H1 (cell line): Measurements from ENCODE around the gene USP49. TPM values are rescaled to one million over a fixed set of nuclear protein-coding genes. Genes with fewer than 3 reads are reported as not detected.

Experiments
- CHD1 ChIP-seq: IDR thresholded peaks from 2 replicates; pipeline ENCODE4 v1.6.1; 2012; ENCODE audit warnings: low read depth, low read length, improper control_type of control experiment
- PHF8 ChIP-seq: fragments of 200-600 bp; sonication (generic); conservative IDR thresholded peaks from 2 replicates; pipeline ENCODE4 v1.7.1; 2012; ENCODE audit warnings: low read depth, mild to moderate bottlenecking, inconsistent platforms, low read length, moderate library complexity
- RFX5 ChIP-seq: IDR thresholded peaks from 2 replicates; pipeline ENCODE4 v1.6.1; 2011; ENCODE audit warnings: low read depth, low read length, improper control_type of control experiment, borderline replicate concordance
- SIX5 ChIP-seq: IDR thresholded peaks from 2 replicates; pipeline ENCODE4 v1.6.1; 2011; ENCODE audit warnings: mild to moderate bottlenecking, low read depth, low read length
- SP4 ChIP-seq: IDR thresholded peaks from 2 replicates; pipeline ENCODE4 v1.6.1; 2012; ENCODE audit warnings: low read length, inconsistent platforms
- ZNF274 ChIP-seq: IDR thresholded peaks from 2 replicates; pipeline ENCODE4 v1.7.0; 2012; ENCODE audit warnings: low read length, borderline replicate concordance; ENCODE audit errors: extremely low read depth
- polyA plus RNA-seq, 7 experiments: library from polyadenylated mRNA; depleted of rRNA in 3 of 7; stranded (reverse) in 5 of 7; unstranded in 2 of 7; fragments of >200 nt in 5 of 7; fragments of 200-250 nt in 2 of 7; gene quantifications; 1 replicate in 5 of 7; 2 replicates in 1 of 7; 4 replicates in 1 of 7; pipeline versions ENCODE4 v1.2.1 to v1.2.3, GENCODE V29; 2011 to 2013; ENCODE audit warnings: missing spikeins in 2 of 7, mixed read lengths in 2 of 7
- total RNA-seq: library from RNA; stranded (reverse); fragmentation: NEBNext Ultra II Directional; extraction: Animal tissue kit (Norgen Biotek cat#: 25700); gene quantifications from 2 replicates; pipeline ENCODE4 v1.2.1, GENCODE V29; 2021
- TF ChIP-seq, protein P1 (sequence below): fragments of 300-600 bp; sonication (generic); IDR thresholded peaks from 2 replicates; pipeline ENCODE4 v1.7.1; 2012; ENCODE audit warnings: low read length, moderate library complexity, mild to moderate bottlenecking, inconsistent platforms; ENCODE audit not compliant: insufficient replicate concordance

The USP49 gene
- total and polyA plus RNA-seq, 2 of the 8 experiments (the other 6 are each of a cell fraction or from before 2014, with no cell fraction given): 6.9 to 24.4 TPM

DNA sequence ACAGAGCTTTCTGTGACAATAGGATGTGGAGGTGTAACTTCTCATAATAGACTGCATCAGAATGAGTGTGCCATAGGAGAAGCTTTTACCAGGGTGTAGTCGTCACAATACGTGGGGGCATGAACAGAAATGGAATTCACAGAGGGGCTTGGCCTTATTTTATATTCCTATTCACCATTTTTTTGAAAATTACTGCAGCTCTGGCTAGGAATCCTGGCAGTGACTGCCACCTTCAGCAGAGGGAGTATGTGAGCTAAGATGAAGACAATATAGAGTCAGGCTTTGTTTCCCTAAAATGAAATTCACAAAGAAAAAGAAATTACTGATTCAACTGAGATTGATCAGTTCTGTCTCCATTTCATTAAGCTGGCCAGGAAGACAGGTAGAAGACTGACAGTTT is 93.8 kb downstream of the USP49 start (continued):
- no peak for TF ChIP-seq SIX5
- no peak for TF ChIP-seq RFX5
- TF ChIP-seq PHF8: no peak
- TF ChIP-seq SP4: no peak
- TF ChIP-seq ZNF274: no peak
- TF ChIP-seq, protein P1, sequence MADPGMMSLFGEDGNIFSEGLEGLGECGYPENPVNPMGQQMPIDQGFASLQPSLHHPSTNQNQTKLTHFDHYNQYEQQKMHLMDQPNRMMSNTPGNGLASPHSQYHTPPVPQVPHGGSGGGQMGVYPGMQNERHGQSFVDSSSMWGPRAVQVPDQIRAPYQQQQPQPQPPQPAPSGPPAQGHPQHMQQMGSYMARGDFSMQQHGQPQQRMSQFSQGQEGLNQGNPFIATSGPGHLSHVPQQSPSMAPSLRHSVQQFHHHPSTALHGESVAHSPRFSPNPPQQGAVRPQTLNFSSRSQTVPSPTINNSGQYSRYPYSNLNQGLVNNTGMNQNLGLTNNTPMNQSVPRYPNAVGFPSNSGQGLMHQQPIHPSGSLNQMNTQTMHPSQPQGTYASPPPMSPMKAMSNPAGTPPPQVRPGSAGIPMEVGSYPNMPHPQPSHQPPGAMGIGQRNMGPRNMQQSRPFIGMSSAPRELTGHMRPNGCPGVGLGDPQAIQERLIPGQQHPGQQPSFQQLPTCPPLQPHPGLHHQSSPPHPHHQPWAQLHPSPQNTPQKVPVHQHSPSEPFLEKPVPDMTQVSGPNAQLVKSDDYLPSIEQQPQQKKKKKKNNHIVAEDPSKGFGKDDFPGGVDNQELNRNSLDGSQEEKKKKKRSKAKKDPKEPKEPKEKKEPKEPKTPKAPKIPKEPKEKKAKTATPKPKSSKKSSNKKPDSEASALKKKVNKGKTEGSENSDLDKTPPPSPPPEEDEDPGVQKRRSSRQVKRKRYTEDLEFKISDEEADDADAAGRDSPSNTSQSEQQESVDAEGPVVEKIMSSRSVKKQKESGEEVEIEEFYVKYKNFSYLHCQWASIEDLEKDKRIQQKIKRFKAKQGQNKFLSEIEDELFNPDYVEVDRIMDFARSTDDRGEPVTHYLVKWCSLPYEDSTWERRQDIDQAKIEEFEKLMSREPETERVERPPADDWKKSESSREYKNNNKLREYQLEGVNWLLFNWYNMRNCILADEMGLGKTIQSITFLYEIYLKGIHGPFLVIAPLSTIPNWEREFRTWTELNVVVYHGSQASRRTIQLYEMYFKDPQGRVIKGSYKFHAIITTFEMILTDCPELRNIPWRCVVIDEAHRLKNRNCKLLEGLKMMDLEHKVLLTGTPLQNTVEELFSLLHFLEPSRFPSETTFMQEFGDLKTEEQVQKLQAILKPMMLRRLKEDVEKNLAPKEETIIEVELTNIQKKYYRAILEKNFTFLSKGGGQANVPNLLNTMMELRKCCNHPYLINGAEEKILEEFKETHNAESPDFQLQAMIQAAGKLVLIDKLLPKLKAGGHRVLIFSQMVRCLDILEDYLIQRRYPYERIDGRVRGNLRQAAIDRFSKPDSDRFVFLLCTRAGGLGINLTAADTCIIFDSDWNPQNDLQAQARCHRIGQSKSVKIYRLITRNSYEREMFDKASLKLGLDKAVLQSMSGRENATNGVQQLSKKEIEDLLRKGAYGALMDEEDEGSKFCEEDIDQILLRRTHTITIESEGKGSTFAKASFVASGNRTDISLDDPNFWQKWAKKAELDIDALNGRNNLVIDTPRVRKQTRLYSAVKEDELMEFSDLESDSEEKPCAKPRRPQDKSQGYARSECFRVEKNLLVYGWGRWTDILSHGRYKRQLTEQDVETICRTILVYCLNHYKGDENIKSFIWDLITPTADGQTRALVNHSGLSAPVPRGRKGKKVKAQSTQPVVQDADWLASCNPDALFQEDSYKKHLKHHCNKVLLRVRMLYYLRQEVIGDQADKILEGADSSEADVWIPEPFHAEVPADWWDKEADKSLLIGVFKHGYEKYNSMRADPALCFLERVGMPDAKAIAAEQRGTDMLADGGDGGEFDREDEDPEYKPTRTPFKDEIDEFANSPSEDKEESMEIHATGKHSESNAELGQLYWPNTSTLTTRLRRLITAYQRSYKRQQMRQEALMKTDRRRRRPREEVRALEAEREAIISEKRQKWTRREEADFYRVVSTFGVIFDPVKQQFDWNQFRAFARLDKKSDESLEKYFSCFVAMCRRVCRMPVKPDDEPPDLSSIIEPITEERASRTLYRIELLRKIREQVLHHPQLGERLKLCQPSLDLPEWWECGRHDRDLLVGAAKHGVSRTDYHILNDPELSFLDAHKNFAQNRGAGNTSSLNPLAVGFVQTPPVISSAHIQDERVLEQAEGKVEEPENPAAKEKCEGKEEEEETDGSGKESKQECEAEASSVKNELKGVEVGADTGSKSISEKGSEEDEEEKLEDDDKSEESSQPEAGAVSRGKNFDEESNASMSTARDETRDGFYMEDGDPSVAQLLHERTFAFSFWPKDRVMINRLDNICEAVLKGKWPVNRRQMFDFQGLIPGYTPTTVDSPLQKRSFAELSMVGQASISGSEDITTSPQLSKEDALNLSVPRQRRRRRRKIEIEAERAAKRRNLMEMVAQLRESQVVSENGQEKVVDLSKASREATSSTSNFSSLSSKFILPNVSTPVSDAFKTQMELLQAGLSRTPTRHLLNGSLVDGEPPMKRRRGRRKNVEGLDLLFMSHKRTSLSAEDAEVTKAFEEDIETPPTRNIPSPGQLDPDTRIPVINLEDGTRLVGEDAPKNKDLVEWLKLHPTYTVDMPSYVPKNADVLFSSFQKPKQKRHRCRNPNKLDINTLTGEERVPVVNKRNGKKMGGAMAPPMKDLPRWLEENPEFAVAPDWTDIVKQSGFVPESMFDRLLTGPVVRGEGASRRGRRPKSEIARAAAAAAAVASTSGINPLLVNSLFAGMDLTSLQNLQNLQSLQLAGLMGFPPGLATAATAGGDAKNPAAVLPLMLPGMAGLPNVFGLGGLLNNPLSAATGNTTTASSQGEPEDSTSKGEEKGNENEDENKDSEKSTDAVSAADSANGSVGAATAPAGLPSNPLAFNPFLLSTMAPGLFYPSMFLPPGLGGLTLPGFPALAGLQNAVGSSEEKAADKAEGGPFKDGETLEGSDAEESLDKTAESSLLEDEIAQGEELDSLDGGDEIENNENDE: no peak
- TF ChIP-seq CHD1: no peak
